HG03108 (cell line): ENCODE data around the gene HUWE1.
"Not testable (repeated sequence)": the region's sequence is repeated elsewhere in the genome, so short reads cannot be mapped to it uniquely, and the experiment has no call there.

Experiments used
- ATAC-seq: cut with Tn5 transposase; IDR thresholded peaks from one replicate; pipeline ENCODE4 v1.9.1; 2021; ENCODE audit warnings: moderate library complexity; ENCODE audit not compliant: unreplicated experiment

HUWE1 gene

GRCh38 chrX:53531255-53531966 lies 155.1 kb downstream of the HUWE1 start:
- not testable (repeated sequence) for ATAC-seq

GRCh38 chrX:53526999-53527398 lies 159.5 kb downstream of the HUWE1 start:
- ATAC-seq: no peak

DNA sequence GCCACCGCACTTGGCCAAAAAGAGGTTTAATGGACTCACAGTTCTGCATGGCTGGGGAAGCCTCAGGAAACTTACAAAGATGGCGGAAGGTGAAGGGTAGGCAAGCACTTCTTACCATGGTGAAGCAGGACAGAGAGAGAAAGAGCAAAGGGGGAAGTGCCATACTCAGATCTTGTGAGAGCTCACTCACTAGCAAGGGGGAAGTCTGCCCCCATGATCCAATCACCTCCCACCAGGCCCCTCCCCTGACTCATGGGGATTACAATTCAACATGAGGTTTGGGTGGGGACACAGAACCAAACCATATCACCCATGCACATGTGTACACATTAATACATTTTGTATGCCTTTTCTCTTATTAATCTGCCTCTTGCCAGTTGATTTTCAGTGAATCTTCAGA lies 175.2 kb downstream of the HUWE1 start:
- no peak for ATAC-seq

DNA sequence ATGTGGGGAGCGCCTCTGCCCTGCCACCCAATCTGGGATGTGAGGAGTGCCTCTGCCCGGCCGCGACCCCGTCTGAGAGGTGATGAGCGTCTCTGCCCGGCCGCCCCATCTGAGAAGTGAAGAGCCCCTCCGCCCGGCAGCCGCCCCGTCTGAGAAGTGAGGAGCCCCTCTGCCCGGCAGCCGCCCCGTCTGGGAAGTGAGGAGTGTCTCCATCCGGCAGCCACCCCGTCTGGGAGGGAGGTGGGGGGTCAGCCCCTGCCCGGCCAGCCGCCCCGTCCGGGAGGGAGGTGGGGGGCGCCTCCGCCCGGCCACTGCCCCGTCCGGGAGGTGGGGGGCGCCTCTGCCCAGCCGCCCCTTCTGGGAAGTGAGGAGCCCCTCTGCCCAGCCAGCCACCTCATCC lies 182.5 kb downstream of the HUWE1 start:
- not testable (repeated sequence) for ATAC-seq

DNA sequence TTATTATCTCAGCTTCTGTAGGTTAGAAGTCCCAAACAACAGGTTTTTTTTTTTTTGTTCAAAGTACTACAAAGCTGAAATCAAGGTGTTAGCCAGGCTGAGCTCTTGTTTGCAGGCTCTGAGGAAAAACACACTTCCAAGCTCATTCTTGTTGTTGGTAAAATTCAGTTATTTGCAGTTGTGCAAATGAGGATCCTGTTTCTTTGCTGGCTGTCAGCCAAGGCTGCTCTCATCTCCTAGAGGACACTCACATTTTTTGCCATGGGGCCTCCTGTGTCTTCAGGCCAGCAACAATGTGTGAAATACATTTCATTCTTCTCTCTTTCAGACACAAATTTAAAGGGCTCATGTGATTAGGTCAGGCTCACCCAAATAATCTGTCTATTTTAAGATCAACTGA lies 192.1 kb downstream of the HUWE1 start:
- ATAC-seq: no peak

DNA sequence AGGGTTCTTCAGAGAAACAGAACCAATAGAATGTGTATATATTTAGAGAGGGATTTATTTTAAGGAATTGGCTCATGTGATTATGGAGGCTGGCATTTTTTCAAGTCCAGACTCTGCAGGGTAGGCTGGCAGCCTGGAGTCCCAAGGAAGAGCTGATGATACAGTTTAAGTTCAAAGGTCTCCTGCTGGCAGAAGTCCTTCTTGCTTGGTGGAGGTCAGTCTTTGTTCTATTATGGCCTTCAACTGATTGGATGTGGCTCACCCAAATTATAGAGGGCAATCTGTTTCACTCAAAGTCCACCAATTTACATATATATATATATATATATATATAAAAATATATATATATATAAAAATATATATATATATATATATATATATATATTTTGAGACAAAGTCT lies 200.2 kb downstream of the HUWE1 start:
- ATAC-seq: no peak

- no peak for ATAC-seq
Observed at GRCh38 chrX:53483838-53484405, 202.6 kb downstream of the HUWE1 start.

DNA sequence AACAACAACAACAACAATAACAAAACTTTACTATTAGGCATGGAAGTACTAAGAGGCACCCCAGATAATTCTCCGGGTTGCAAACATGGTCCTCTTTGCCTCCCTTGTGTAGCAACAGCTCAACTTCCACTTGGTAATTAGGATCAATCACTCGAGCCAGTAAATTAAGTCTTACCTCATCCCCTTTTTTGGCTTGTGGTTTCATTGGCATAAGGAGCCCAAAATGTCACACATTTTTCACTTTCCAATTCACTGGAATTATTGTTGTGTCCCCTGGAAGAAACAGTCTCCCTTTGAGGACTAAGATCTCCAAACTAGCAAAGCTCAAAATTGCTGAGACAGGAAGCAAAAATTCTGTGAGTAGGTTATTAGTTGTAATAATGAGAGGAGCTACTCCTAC lies 203.1 kb downstream of the HUWE1 start:
- ATAC-seq: no peak
